Measurements from ENCODE around the gene C4orf50. TPM values are rescaled to one million over a fixed set of nuclear protein-coding genes. Genes with fewer than 3 reads are reported as not detected.
"Not testable (repeated sequence)": the region's sequence is repeated elsewhere in the genome, so short reads cannot be mapped to it uniquely, and the experiment has no call there.

Gene C4orf50
- polyA plus RNA-seq, 4 donors = 0.01 to 0.03 (median 0.01) TPM; not detected in 1

- no peak for DNase-seq (ENCODE audit: low read depth in 4 of 4, low spot score in 3 of 4)
Observed at GRCh38 chr4:5874811-5875449, 143.3 kb downstream of the C4orf50 start.

- DNase-seq (ENCODE audit: low read depth in 4 of 4, low spot score in 3 of 4) = no peak
Observed at GRCh38 chr4:5870701-5871100, 147.5 kb downstream of the C4orf50 start.

GRCh38 chr4:5869966-5870619 lies 148.1 kb downstream of the C4orf50 start:
- no peak for DNase-seq (ENCODE audit: low read depth in 4 of 4, low spot score in 3 of 4)

- DNase-seq (ENCODE audit: low read depth in 4 of 4, low spot score in 3 of 4) = no peak
Observed at GRCh38 chr4:5867866-5868265, 150.4 kb downstream of the C4orf50 start.

- no peak for DNase-seq (ENCODE audit: low read depth in 4 of 4, low spot score in 3 of 4)
Observed at GRCh38 chr4:5866841-5867813, 151.1 kb downstream of the C4orf50 start.

- no peak for DNase-seq (ENCODE audit: low read depth in 4 of 4, low spot score in 3 of 4)
Observed at GRCh38 chr4:5865896-5866599, 152.2 kb downstream of the C4orf50 start.

GRCh38 chr4:5863461-5864113 lies 154.6 kb downstream of the C4orf50 start:
- no peak for DNase-seq (ENCODE audit: low read depth in 4 of 4, low spot score in 3 of 4)

- DNase-seq (ENCODE audit: low read depth in 4 of 4, low spot score in 3 of 4) = no peak
Observed at GRCh38 chr4:5858020-5858769, 160.0 kb downstream of the C4orf50 start.

GRCh38 chr4:5857199-5857598 lies 161.0 kb downstream of the C4orf50 start:
- DNase-seq (ENCODE audit: low read depth in 4 of 4, low spot score in 3 of 4) = no peak

GRCh38 chr4:5856362-5856761 lies 161.9 kb downstream of the C4orf50 start:
- DNase-seq (ENCODE audit: low read depth in 4 of 4, low spot score in 3 of 4) = not testable (repeated sequence)

- DNase-seq (ENCODE audit: low read depth in 4 of 4, low spot score in 3 of 4) = no peak
Observed at GRCh38 chr4:5854929-5855328, 163.3 kb downstream of the C4orf50 start.

GRCh38 chr4:5852523-5853202 lies 165.6 kb downstream of the C4orf50 start:
- DNase-seq (ENCODE audit: low read depth in 4 of 4, low spot score in 3 of 4) = no peak

- DNase-seq (ENCODE audit: low read depth in 4 of 4, low spot score in 3 of 4) = no peak
Observed at GRCh38 chr4:5851637-5852301, 166.5 kb downstream of the C4orf50 start.

Other genes starting within 250 kb of the C4orf50 start
- gene CRMP1, start 125.3 kb downstream of the C4orf50 start, polyA plus RNA-seq (ENCODE audit: insufficient read length in 4 of 4) = 10 to 100 TPM; 41.1 to 62.7 (median 53.7) TPM
- gene JAKMIP1, start 182.1 kb upstream of the C4orf50 start, polyA plus RNA-seq (ENCODE audit: insufficient read length in 4 of 4) = under 1 TPM in 2 of 4 donors, not detected in 2; 0.09 to 0.14 TPM